ENCODE results near the gene GNA15.

Gene GNA15

GRCh38 chr19:3121821-3122511 lies 13.9 kb upstream of the GNA15 start:
- DNase-seq: no peak

- DNase-seq: no peak
Observed at GRCh38 chr19:3122512-3122870, 13.3 kb upstream of the GNA15 start.

- DNase-seq: no peak
Observed at GRCh38 chr19:3123088-3123721, 12.6 kb upstream of the GNA15 start.

- DNase-seq: no peak
Observed at GRCh38 chr19:3123956-3124355, 11.9 kb upstream of the GNA15 start.

- DNase-seq: no peak
Observed at GRCh38 chr19:3124630-3125029, 11.2 kb upstream of the GNA15 start.

GRCh38 chr19:3125900-3126524 lies 9.8 kb upstream of the GNA15 start:
- DNase-seq: peak; percentile 43

- DNase-seq: peak; percentile 56
Observed at GRCh38 chr19:3129112-3129511, 6.7 kb upstream of the GNA15 start.

GRCh38 chr19:3131168-3131567 lies 4.7 kb upstream of the GNA15 start:
- no peak for DNase-seq

GRCh38 chr19:3132971-3133792 lies 2.7 kb upstream of the GNA15 start:
- peak; percentile 73 for DNase-seq

GRCh38 chr19:3133793-3134116 lies 2.1 kb upstream of the GNA15 start:
- DNase-seq: no peak

- no peak for DNase-seq
Observed at GRCh38 chr19:3136684-3137055, 837 bp downstream of the GNA15 start.

- DNase-seq: no peak
Observed at GRCh38 chr19:3137119-3137518, 1.3 kb downstream of the GNA15 start.

- DNase-seq: no peak
Observed at GRCh38 chr19:3138268-3138667, 2.4 kb downstream of the GNA15 start.

- DNase-seq: no peak
Observed at GRCh38 chr19:3140667-3141038, 4.8 kb downstream of the GNA15 start.

- peak; percentile 89 for DNase-seq
Observed at GRCh38 chr19:3142292-3142670, 6.4 kb downstream of the GNA15 start.

GRCh38 chr19:3142781-3143337 lies 7.0 kb downstream of the GNA15 start:
- no peak for DNase-seq

GRCh38 chr19:3145909-3146676 lies 10.3 kb downstream of the GNA15 start:
- DNase-seq: no peak

- no peak for DNase-seq
Observed at GRCh38 chr19:3146677-3147100, 10.9 kb downstream of the GNA15 start.

GRCh38 chr19:3148503-3148902 lies 12.7 kb downstream of the GNA15 start:
- no peak for DNase-seq

GRCh38 chr19:3149089-3149488 lies 13.3 kb downstream of the GNA15 start:
- DNase-seq: no peak

GRCh38 chr19:3149526-3150505 lies 14.0 kb downstream of the GNA15 start:
- DNase-seq: no peak

Measured in fibroblast of skin of back (primary cell).